Parathyroid adenoma (tissue), 2 donors: ENCODE data around the gene TAGAP.

Source experiments
- H2AFZ ChIP-seq: fragments of 300-600 bp; sonication (generic); one replicate; pipeline ENCODE4 v1.7.0; 2017; ENCODE audit warnings: antibody characterized with exemption, mild to moderate bottlenecking
- H3K27ac ChIP-seq: fragments of 300-600 bp; sonication (generic); one replicate; pipeline ENCODE4 v1.7.0; 2017
- H3K27me3 ChIP-seq: fragments of 300-600 bp; sonication (generic); one replicate; pipeline ENCODE4 v1.7.0; 2017; ENCODE audit warnings: low read length; ENCODE audit not compliant: control insufficient read depth, insufficient read depth
- H3K36me3 ChIP-seq: fragments of 300-600 bp; sonication (generic); one replicate; pipeline ENCODE4 v1.7.0; 2017; ENCODE audit warnings: low read length; ENCODE audit not compliant: control insufficient read depth, insufficient read depth
- H3K4me1 ChIP-seq: fragments of 300-600 bp; sonication (generic); one replicate; pipeline ENCODE4 v1.7.0; 2017; ENCODE audit warnings: control low read depth
- H3K4me2 ChIP-seq: fragments of 300-600 bp; sonication (generic); one replicate; pipeline ENCODE4 v1.7.0; 2017; ENCODE audit warnings: low read length
- H3K4me3 ChIP-seq: fragments of 300-600 bp; sonication (generic); one replicate; pipeline ENCODE4 v1.7.0; 2017; ENCODE audit warnings: low read depth, low read length
- H3K79me2 ChIP-seq: fragments of 300-600 bp; sonication (generic); one replicate; pipeline ENCODE4 v1.7.0; 2017; ENCODE audit warnings: control low read depth
- H3K9ac ChIP-seq: fragments of 300-600 bp; sonication (generic); one replicate; pipeline ENCODE4 v1.7.0; 2017; ENCODE audit warnings: mild to moderate bottlenecking
- H3K9me3 ChIP-seq: fragments of 300-600 bp; sonication (generic); one replicate; pipeline ENCODE4 v1.7.0; 2017; ENCODE audit warnings: low read length; ENCODE audit not compliant: control insufficient read depth
- TF ChIP-seq, protein P1 (sequence below): fragments of 300-600 bp; sonication (generic); IDR thresholded peaks from one replicate; pipeline ENCODE4 v1.7.0; 2017; ENCODE audit warnings: antibody characterized with exemption, mild to moderate bottlenecking
- donor health status: primary hyperparathyroidism.

TAGAP gene

DNA sequence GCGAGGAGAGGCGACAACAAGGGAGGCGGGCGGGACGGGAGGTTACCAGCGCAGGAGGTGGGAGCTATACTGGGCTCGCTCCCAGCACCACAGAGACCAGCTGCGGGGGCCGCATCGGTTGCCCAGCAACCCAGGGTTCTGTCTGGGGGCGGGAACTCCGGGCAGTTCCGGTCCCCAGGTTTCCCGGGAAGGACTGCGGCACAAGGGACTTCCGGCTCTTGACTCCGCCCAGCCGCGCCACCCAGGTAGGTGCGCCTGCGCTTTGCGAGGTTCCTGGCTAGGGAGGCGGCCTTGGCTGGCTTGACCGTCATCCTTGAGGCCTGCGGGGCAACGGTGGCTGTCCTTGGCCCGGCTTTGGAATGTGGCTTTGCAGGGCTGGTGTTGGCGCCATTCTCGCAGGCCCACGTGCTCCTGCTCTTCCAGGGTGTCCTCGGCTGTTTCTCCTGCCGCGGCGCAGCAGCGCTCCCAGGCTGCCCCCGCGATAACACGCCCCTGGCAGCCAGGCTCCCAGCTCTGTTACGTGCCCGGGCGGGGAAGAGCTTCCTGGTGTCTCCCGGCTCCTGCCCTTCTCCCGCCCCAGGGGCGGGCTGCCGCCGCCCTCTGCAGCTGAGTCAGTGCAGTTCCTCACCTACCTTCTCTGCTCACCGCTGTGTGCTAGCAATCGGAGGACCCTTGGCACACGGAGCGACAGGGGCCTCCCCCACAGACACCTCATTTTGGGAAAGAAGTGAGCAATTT is 45.0 kb downstream of the TAGAP start, which contains the start of gene RSPH3:
Gene RSPH3 (minus strand): TSS at position 537 of the 738 bp plus-strand sequence. CDS start 652 bp downstream, outside the sequence.
- Histone ChIP-seq H3K4me2 (peak within 1 kb of the TSS; percentile 97), H3K4me3 (peak within 1 kb of the TSS; percentile 94), H3K4me1 (no peaks in the 10 kb centered on the region), H3K27me3 (no peaks in the 10 kb centered on the region), H2AFZ (peak within 1 kb of the TSS; percentile 82), H3K36me3 (no peaks in the 10 kb centered on the region), H3K9ac (peak within 1 kb of the TSS; percentile 33), H3K79me2 (peaks cover 3% of the 10 kb centered on the region), H3K27ac (peak within 1 kb of the TSS; percentile 88), H3K9me3 (no peaks in the 10 kb centered on the region)
- TF ChIP-seq, protein P1, sequence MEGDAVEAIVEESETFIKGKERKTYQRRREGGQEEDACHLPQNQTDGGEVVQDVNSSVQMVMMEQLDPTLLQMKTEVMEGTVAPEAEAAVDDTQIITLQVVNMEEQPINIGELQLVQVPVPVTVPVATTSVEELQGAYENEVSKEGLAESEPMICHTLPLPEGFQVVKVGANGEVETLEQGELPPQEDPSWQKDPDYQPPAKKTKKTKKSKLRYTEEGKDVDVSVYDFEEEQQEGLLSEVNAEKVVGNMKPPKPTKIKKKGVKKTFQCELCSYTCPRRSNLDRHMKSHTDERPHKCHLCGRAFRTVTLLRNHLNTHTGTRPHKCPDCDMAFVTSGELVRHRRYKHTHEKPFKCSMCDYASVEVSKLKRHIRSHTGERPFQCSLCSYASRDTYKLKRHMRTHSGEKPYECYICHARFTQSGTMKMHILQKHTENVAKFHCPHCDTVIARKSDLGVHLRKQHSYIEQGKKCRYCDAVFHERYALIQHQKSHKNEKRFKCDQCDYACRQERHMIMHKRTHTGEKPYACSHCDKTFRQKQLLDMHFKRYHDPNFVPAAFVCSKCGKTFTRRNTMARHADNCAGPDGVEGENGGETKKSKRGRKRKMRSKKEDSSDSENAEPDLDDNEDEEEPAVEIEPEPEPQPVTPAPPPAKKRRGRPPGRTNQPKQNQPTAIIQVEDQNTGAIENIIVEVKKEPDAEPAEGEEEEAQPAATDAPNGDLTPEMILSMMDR, result peak; percentile 36

DNA sequence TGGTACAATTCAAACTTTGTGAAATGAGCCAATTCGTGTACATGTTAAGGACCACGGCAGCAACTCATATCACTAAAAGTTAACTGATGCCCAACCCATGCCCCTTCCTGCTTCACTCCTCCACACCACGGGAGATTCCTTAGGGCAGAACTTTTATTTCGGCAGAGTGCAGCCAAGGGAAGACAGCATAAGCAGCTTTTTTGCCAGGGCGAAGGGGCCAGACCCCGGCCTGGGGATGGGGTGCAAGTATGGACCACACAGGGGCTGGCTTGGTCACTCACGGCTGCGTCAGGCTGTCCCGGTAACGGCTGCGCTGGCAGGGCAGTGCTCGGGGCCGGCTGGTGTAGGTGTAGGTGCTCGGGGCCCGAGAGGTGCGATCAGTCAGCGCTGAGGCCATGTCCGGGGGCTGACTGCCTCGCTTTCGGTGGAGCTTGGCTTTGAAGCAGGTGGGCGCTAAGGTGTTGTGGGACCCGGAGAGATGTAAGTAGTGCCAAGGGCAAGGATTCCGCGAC is 45.6 kb downstream of the TAGAP start:
- H3K27ac ChIP-seq, result peak overlapping the region; percentile 88
- TF ChIP-seq, protein P1, result no peak
- H2AFZ ChIP-seq, result peak overlapping the region; percentile 82
- H3K4me1 ChIP-seq, result no peaks in the 10 kb centered on the region
- no peaks in the 10 kb centered on the region for H3K27me3 ChIP-seq
- H3K4me2 ChIP-seq, result peak overlapping the region; percentile 97
- H3K79me2 ChIP-seq, result peaks cover 3% of the 10 kb centered on the region
- no peaks in the 10 kb centered on the region for H3K36me3 ChIP-seq
- peak overlapping the region; percentile 94 for H3K4me3 ChIP-seq
- H3K9ac ChIP-seq, result no peak overlapping the region
- no peaks in the 10 kb centered on the region for H3K9me3 ChIP-seq

DNA sequence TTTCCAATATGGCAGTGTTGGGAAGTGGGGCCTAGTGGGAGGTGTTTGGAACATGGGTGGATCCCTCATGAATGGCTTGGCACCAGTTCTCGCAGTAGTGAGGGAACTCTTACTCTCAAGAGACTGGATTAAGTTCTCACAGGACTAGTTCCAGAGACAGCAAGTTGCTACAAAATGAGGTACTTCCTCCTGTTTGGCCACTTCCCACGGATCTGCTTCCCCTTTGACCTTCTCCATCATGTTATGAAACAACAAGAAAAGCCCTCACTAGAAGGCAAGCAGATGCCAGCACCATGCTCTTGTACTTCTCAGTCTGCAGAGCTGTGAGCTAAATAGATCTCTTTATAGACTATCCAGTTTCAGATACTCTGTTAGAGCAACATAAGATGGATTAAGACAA is 47.9 kb downstream of the TAGAP start:
- H2AFZ ChIP-seq, result no peak overlapping the region
- H3K27ac ChIP-seq, result no peak overlapping the region
- no peak overlapping the region for H3K9ac ChIP-seq
- no peaks in the 10 kb centered on the region for H3K36me3 ChIP-seq
- no peaks in the 10 kb centered on the region for H3K4me1 ChIP-seq
- H3K79me2 ChIP-seq, result peaks cover 3% of the 10 kb centered on the region
- no peaks in the 10 kb centered on the region for H3K9me3 ChIP-seq
- no peaks in the 10 kb centered on the region for H3K27me3 ChIP-seq
- TF ChIP-seq, protein P1, result no peak
- no peak overlapping the region for H3K4me3 ChIP-seq
- H3K4me2 ChIP-seq, result no peak overlapping the region

DNA sequence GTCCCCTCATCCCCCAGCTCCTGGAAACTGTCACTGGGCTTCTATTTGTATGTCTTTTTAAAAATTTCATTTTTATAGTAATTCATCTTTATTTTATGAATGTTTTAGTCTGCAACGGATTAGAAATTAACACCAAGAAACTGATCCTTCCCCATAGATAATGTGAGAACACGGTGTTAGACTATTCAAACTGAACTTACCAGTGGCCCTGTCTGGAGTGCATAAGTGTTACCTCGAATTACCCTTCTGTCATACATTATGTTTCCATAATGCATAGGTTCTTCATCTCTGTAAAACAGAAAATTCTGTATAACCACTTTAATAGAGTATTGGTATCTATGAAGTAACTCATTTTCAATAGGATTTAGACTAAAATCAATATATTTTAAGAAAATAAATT is 51.2 kb downstream of the TAGAP start:
- H2AFZ ChIP-seq, result no peak overlapping the region
- no peaks in the 10 kb centered on the region for H3K27me3 ChIP-seq
- H3K4me1 ChIP-seq, result no peaks in the 10 kb centered on the region
- H3K79me2 ChIP-seq, result no peaks in the 10 kb centered on the region
- H3K4me2 ChIP-seq, result no peak overlapping the region
- H3K27ac ChIP-seq, result no peak overlapping the region
- H3K9ac ChIP-seq, result no peak overlapping the region
- no peaks in the 10 kb centered on the region for H3K36me3 ChIP-seq
- no peaks in the 10 kb centered on the region for H3K9me3 ChIP-seq
- TF ChIP-seq, protein P1, result no peak
- H3K4me3 ChIP-seq, result no peak overlapping the region
